GM19023 (cell line): ENCODE measurements around the gene LY6G6F.

Experiments
- ATAC-seq: cut with Tn5 transposase; IDR thresholded peaks from one replicate; pipeline ENCODE4 v1.9.1; 2021; ENCODE audit warnings: mild to moderate bottlenecking, moderate library complexity; ENCODE audit not compliant: unreplicated experiment

The LY6G6F gene

GRCh38 chr6:31722173-31722572, 15.5 kb downstream of the LY6G6F start:
- ATAC-seq = no peak

- ATAC-seq = no peak
Observed at GRCh38 chr6:31723245-31723979, 16.7 kb downstream of the LY6G6F start, which contains the start of gene MPIG6B. MPIG6B (plus strand) TSS chr6:31723373; CDS start chr6:31723384, 11 bp downstream.

GRCh38 chr6:31723980-31724691, 17.5 kb downstream of the LY6G6F start:
- ATAC-seq = no peak

- ATAC-seq = no peak
Observed at GRCh38 chr6:31725502-31726350, 19.1 kb downstream of the LY6G6F start.

GRCh38 chr6:31727034-31727716, 20.5 kb downstream of the LY6G6F start:
- no peak for ATAC-seq

GRCh38 chr6:31727717-31728671, 21.3 kb downstream of the LY6G6F start:
- no peak for ATAC-seq

- ATAC-seq = no peak
Observed at GRCh38 chr6:31728767-31729514, 22.3 kb downstream of the LY6G6F start, which contains the start of gene DDAH2. DDAH2 (minus strand) TSS chr6:31729299; CDS start chr6:31729161, 138 bp downstream.

- peak; percentile 54 for ATAC-seq
Observed at GRCh38 chr6:31729515-31729978, 22.9 kb downstream of the LY6G6F start.

- peak; percentile 34 for ATAC-seq
Observed at GRCh38 chr6:31729979-31730630, 23.4 kb downstream of the LY6G6F start.

GRCh38 chr6:31730631-31731086, 24.0 kb downstream of the LY6G6F start:
- ATAC-seq = no peak

- no peak for ATAC-seq
Observed at GRCh38 chr6:31732029-31732428, 25.4 kb downstream of the LY6G6F start.

- no peak for ATAC-seq
Observed at GRCh38 chr6:31733734-31734133, 27.1 kb downstream of the LY6G6F start.

- ATAC-seq = no peak
Observed at GRCh38 chr6:31734247-31734820, 27.7 kb downstream of the LY6G6F start.

- ATAC-seq = no peak
Observed at GRCh38 chr6:31734821-31735406, 28.2 kb downstream of the LY6G6F start.

- ATAC-seq = peak; percentile 28
Observed at GRCh38 chr6:31736021-31736767, 29.5 kb downstream of the LY6G6F start, which contains the start of gene CLIC1. CLIC1 (minus strand) TSS chr6:31736530; CDS start chr6:31736300, 230 bp downstream.

- ATAC-seq = no peak
Observed at GRCh38 chr6:31736768-31737314, 30.2 kb downstream of the LY6G6F start.
